Gastrocnemius medialis (tissue), 4 donors: ENCODE data around the gene ITLN2. TPM values are rescaled to one million over a fixed set of nuclear protein-coding genes. Genes with fewer than 3 reads are reported as not detected.

ENCODE experiments used
- ATAC-seq, 2 donors: fragments of 150-250 bp; one replicate each; pipeline ENCODE4 v1.9.1; 2016
- DNase-seq, 2 donors: peaks; one replicate each; pipeline ENCODE4 v3.0.0-alpha.2; 2019
- H3K27ac ChIP-seq, 4 donors: fragments of 200-600 bp; sonication (generic); 1 replicate in 1 of 4; 2 replicates in 3 of 4; pipeline ENCODE4 v1.5.1; 2016 to 2018; ENCODE audit warnings: mild to moderate bottlenecking in 2 of 4, moderate library complexity in 1 of 4
- H3K27me3 ChIP-seq, 3 donors: fragments of 200-600 bp; sonication (generic) in 2 of 3; 1 replicate in 1 of 3; 2 replicates in 2 of 3; pipeline versions ENCODE4 v1.5.1 to v1.6.0; 2016 to 2019; ENCODE audit warnings: mild to moderate bottlenecking in 1 of 3, moderate library complexity in 1 of 3
- H3K36me3 ChIP-seq, 2 donors: fragments of 200-600 bp; sonication (generic) in 1 of 2; one replicate each; pipeline ENCODE4 v1.5.1; 2017 to 2018
- H3K4me1 ChIP-seq, 2 donors: fragments of 200-600 bp; sonication (generic) in 1 of 2; one replicate each; pipeline ENCODE4 v1.5.1; 2016 to 2017; ENCODE audit warnings: mild to moderate bottlenecking in 2 of 2
- H3K4me3 ChIP-seq, 4 donors: fragments of 200-600 bp; sonication (generic) in 3 of 4; 1 replicate in 1 of 4; 2 replicates in 3 of 4; pipeline ENCODE4 v1.5.1; 2016 to 2019; ENCODE audit warnings: mild to moderate bottlenecking in 2 of 4
- H3K9me3 ChIP-seq, 3 donors: fragments of 200-600 bp; sonication (generic) in 2 of 3; 1 replicate in 1 of 3; 2 replicates in 2 of 3; pipeline ENCODE4 v1.5.1; 2016 to 2019
- POLR2A ChIP-seq, 2 donors: fragments of 450-650 bp; IDR thresholded peaks; one replicate each; pipeline ENCODE4 v1.6.1; 2017; ENCODE audit warnings: antibody characterized with exemption in 2 of 2, mild to moderate bottlenecking in 2 of 2, moderate library complexity in 2 of 2
- in situ Hi-C, 4 donors: fragments of 200-750 bp; cut with MboI; loops; one replicate each; pipeline versions ENCODE4 v1.15.0 to v1.8.0; 2017; ENCODE audit warnings: low sequenced_read_pairs in 4 of 4
- intact Hi-C: fragments of 100-400 bp; cut with DNase I; formaldehyde crosslinking; loops from one replicate; pipeline ENCODE4 v1.15.1; 2023; ENCODE audit warnings: low total_unique reads
- total RNA-seq, 4 donors: library from RNA; depleted of rRNA; stranded (reverse); fragments of >200 nt; gene quantifications; one replicate each; pipeline versions ENCODE4 v1.1.0 to v1.2.3, GENCODE V29; 2016
- TF ChIP-seq, protein P1 (sequence below), 5 experiments: fragments of 450-650 bp in 3 of 5; fragments of 200-600 bp in 2 of 5; sonication (generic) in 2 of 5; IDR thresholded peaks in 4 of 5; conservative IDR thresholded peaks in 1 of 5; 1 replicate in 4 of 5; 2 replicates in 1 of 5; pipeline ENCODE4 v1.5.1; 2016 to 2019; ENCODE audit warnings: antibody characterized with exemption in 5 of 5, mild to moderate bottlenecking in 3 of 5, moderate library complexity in 3 of 5

Gene ITLN2
- total RNA-seq, 4 donors from 2014 or later: not detected

DNA sequence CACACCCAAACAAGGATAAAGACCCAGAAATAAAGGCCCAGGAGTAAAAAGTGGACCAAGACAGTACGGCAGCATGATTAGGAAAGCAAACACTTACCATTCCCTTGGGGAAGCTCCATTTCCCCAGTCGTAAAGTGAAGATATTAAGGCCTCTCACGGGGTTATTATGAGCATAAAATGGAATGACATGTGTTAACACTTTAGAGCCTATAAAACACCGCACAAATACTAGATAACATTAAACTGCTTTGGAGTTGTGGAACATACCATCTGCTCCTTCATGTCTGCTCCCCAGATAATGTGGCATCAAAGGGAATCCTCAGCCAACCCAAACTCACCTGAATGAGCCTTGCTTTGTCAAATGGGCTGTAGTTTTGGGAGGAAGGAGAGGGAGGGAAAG, 8.9 kb upstream of the ITLN2 start:
- intact Hi-C loops (no loop called here), in situ Hi-C loops (no loop called here)
- no peak for DNase-seq
- TF ChIP-seq, protein P1, sequence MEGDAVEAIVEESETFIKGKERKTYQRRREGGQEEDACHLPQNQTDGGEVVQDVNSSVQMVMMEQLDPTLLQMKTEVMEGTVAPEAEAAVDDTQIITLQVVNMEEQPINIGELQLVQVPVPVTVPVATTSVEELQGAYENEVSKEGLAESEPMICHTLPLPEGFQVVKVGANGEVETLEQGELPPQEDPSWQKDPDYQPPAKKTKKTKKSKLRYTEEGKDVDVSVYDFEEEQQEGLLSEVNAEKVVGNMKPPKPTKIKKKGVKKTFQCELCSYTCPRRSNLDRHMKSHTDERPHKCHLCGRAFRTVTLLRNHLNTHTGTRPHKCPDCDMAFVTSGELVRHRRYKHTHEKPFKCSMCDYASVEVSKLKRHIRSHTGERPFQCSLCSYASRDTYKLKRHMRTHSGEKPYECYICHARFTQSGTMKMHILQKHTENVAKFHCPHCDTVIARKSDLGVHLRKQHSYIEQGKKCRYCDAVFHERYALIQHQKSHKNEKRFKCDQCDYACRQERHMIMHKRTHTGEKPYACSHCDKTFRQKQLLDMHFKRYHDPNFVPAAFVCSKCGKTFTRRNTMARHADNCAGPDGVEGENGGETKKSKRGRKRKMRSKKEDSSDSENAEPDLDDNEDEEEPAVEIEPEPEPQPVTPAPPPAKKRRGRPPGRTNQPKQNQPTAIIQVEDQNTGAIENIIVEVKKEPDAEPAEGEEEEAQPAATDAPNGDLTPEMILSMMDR (IDR thresholded peaks at IDR 0.05 in 4 of 5, conservative IDR thresholded peaks at IDR 0.05 in 1 of 5): no peak
- TF ChIP-seq POLR2A (IDR thresholded peaks at IDR 0.05): no peak
- H3K4me1 ChIP-seq: no peaks in the 10 kb centered on the region
- H3K27ac ChIP-seq: no peak overlapping the region
- no peak overlapping the region for H3K4me3 ChIP-seq
- H3K27me3 ChIP-seq: no peaks in the 10 kb centered on the region
- ATAC-seq: no peak
- H3K9me3 ChIP-seq: no peaks in the 10 kb centered on the region
- no peaks in the 10 kb centered on the region for H3K36me3 ChIP-seq

DNA sequence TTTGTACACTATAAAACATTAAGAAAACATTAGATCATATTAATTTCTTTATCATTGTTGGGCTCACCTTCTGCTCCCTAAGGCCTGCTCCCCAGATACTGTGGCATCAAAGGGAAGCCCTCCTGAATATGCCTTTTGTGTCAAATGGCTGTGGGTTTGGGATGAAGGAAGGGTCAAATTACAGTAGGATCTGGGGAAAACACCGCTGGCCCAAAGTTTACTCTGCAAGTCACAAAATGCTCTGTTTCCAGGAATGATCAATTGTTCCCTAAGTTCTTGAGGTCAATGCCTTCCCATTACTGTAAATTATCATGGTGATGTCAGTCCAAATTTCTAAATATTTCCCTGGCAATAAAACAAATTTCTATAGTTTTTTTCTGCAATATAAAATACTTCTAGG, 6.8 kb upstream of the ITLN2 start:
- in situ Hi-C loops: no loop called here
- DNase-seq (no peak), ATAC-seq (no peak)
- Histone ChIP-seq H3K4me3 (no peak overlapping the region), H3K27ac (no peak overlapping the region), H3K36me3 (no peaks in the 10 kb centered on the region), H3K9me3 (no peaks in the 10 kb centered on the region), H3K4me1 (no peaks in the 10 kb centered on the region), H3K27me3 (no peaks in the 10 kb centered on the region)
- intact Hi-C loops: no loop called here
- TF ChIP-seq, protein P1 (IDR thresholded peaks at IDR 0.05 in 4 of 5, conservative IDR thresholded peaks at IDR 0.05 in 1 of 5): no peak
- no peak for TF ChIP-seq POLR2A (IDR thresholded peaks at IDR 0.05)

DNA sequence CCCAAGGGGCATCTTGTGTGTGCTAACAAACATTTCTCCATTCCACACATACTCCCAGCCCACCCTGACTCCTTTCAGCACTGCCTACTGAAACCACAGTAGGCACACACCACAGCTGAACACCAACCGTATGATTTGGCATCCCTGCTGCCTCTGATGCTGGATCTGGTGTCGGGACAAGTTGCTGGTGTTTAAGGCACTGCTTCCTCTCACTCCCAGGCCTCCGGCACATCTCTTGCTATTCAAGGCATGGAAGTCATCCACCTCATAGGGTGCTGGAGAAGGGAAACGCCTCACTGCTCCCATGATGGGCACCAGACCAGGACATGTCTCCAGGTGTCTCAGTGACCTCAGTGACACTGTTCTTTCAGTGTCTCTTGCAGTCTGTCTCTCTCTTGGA, 2.4 kb upstream of the ITLN2 start:
- no peaks in the 10 kb centered on the region for H3K9me3 ChIP-seq
- no peaks in the 10 kb centered on the region for H3K27me3 ChIP-seq
- ATAC-seq: no peak
- intact Hi-C loops (no loop called here), in situ Hi-C loops (no loop called here)
- DNase-seq: no peak
- TF ChIP-seq, protein P1 (IDR thresholded peaks at IDR 0.05 in 4 of 5, conservative IDR thresholded peaks at IDR 0.05 in 1 of 5): no peak
- no peak for TF ChIP-seq POLR2A (IDR thresholded peaks at IDR 0.05)
- no peak overlapping the region for H3K27ac ChIP-seq
- no peaks in the 10 kb centered on the region for H3K36me3 ChIP-seq
- no peak overlapping the region for H3K4me3 ChIP-seq
- no peaks in the 10 kb centered on the region for H3K4me1 ChIP-seq

DNA sequence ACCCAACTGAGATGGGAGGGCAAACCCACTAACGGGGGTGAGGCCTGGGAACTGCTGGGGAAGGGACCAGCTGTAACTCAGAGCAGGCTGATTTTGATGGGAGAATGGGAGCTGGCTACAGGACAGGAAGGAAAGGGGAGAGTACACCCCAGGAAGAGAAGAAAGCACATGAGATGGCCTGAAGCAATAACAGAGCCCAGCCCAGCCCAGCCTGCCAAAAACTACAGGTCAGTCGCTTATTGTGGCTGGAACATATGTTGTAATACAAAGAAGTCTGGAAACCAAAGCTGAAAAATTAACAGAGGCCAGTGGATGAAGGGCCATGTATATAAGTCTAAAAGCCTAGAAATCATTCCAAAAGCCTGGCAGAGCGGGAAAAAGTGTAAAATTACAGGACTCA, 1.6 kb downstream of the ITLN2 start:
- in situ Hi-C loops: no loop called here
- no peak overlapping the region for H3K27ac ChIP-seq

DNA sequence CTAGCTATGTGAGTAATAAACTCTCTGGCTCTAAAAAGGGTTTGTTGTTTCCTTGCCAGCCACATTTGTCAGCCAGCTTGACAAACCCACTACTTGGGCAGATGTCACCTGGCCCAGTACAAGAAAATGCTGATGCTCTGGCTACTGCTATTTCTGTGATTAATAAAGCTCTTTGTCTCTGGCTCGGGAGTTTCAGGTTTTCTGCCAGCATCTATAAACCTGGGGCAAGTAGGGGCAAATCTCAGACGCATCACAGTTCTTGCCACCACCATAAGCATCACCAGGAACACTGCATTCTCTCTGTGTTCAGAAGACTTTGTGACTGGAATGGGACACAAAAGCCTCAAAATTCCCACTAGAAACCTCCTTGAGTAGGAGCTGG, 2.5 kb downstream of the ITLN2 start:
- Histone ChIP-seq H3K9me3 (no peaks in the 10 kb centered on the region), H3K4me1 (no peaks in the 10 kb centered on the region), H3K4me3 (no peak overlapping the region), H3K27ac (no peak overlapping the region), H3K36me3 (no peaks in the 10 kb centered on the region), H3K27me3 (no peaks in the 10 kb centered on the region)
- ATAC-seq (no peak), DNase-seq (no peak)
- intact Hi-C loops (no loop called here), in situ Hi-C loops (no loop called here)
- TF ChIP-seq POLR2A (IDR thresholded peaks at IDR 0.05): no peak
- TF ChIP-seq, protein P1 (IDR thresholded peaks at IDR 0.05 in 4 of 5, conservative IDR thresholded peaks at IDR 0.05 in 1 of 5): no peak

More for the DNA sequence above, 1.6 kb downstream of the ITLN2 start:
- Histone ChIP-seq H3K4me1 (no peaks in the 10 kb centered on the region), H3K27me3 (no peaks in the 10 kb centered on the region), H3K9me3 (no peaks in the 10 kb centered on the region), H3K36me3 (no peaks in the 10 kb centered on the region), H3K4me3 (no peak overlapping the region)
- ATAC-seq (no peak), DNase-seq (no peak)
- TF ChIP-seq POLR2A (IDR thresholded peaks at IDR 0.05): no peak
- TF ChIP-seq, protein P1 (IDR thresholded peaks at IDR 0.05 in 4 of 5, conservative IDR thresholded peaks at IDR 0.05 in 1 of 5): no peak
- intact Hi-C loops: no loop called here
